ENCODE measurements around the gene BARHL2. TPM values are rescaled to one million over a fixed set of nuclear protein-coding genes. Genes with fewer than 3 reads are reported as not detected.

Gene BARHL2
- total RNA-seq, 2 experiments from 2014 or later = not detected

DNA sequence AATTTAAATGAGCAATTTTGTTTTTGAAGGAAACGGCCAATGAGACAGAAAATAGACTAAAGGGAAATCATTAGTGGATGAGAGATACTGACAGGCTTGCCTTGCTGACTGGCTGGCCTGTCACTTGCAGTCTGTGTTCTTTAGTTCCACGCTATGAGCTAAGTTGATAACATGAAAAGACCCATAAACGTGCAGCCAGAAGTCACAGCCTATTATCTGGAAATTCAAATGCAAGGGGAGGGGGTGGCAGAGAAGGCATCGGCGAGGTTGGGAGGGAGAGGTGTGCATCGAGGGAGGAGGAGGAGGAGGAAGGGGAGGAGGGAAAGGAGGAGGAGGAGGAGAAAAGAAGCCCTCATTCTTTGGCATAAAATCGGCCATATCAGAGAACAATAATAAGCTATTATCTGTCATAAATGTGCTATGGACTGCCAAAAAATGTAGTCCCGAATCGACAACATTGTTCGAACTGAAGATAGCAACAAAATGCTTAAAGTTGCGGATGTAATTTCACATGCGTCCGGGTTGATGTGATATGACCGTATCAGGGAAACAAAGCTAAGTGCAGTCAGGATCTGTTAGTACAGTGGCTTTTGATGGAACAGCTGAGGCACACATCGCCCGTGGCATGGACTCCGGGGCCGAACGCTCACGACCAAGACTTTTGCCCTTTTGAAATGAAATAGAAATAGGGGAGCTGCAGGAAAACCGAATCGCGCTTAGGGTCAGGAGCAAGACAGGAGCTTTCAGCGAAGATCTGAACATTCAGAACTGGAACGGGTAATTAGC lies 11.6 kb upstream of the BARHL2 start:
- H3K4me3 Mint-ChIP-seq = peak overlapping the region; percentile 1
- TF ChIP-seq, protein P1, sequence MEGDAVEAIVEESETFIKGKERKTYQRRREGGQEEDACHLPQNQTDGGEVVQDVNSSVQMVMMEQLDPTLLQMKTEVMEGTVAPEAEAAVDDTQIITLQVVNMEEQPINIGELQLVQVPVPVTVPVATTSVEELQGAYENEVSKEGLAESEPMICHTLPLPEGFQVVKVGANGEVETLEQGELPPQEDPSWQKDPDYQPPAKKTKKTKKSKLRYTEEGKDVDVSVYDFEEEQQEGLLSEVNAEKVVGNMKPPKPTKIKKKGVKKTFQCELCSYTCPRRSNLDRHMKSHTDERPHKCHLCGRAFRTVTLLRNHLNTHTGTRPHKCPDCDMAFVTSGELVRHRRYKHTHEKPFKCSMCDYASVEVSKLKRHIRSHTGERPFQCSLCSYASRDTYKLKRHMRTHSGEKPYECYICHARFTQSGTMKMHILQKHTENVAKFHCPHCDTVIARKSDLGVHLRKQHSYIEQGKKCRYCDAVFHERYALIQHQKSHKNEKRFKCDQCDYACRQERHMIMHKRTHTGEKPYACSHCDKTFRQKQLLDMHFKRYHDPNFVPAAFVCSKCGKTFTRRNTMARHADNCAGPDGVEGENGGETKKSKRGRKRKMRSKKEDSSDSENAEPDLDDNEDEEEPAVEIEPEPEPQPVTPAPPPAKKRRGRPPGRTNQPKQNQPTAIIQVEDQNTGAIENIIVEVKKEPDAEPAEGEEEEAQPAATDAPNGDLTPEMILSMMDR (IDR thresholded peaks at IDR 0.05) = no peak
- DNase-seq = no peak
- CTCF ChIA-PET = interaction anchor here (0.8 to 6.1 kb wide), 12 partner anchors 8 to 683 kb away, joined by 3 to 50 read pairs (median 4); no protein-coding TSS in a partner anchor
- POLR2A ChIA-PET = interaction anchor here (0.7 kb wide), 1 partner anchor 10 kb away, joined by 4 read pairs; no protein-coding TSS in a partner anchor
- H3K9me3 Mint-ChIP-seq = peaks cover 2% of the 10 kb centered on the region
- peaks cover 50% of the 10 kb centered on the region for H3K4me1 Mint-ChIP-seq (ENCODE audit: low read depth)
- ATAC-seq = no peak
- peaks cover 89% of the 10 kb centered on the region for H3K27me3 Mint-ChIP-seq
- intact Hi-C loops (cut with micrococcal nuclease) = loop anchor here (5.0 to 10.0 kb wide), 3 partner anchors 109 to 436 kb away; no protein-coding TSS in a partner anchor
- H3K36me3 Mint-ChIP-seq (ENCODE audit: low read depth) = peaks cover 11% of the 10 kb centered on the region
- H3K27ac Mint-ChIP-seq = no peak overlapping the region

DNA sequence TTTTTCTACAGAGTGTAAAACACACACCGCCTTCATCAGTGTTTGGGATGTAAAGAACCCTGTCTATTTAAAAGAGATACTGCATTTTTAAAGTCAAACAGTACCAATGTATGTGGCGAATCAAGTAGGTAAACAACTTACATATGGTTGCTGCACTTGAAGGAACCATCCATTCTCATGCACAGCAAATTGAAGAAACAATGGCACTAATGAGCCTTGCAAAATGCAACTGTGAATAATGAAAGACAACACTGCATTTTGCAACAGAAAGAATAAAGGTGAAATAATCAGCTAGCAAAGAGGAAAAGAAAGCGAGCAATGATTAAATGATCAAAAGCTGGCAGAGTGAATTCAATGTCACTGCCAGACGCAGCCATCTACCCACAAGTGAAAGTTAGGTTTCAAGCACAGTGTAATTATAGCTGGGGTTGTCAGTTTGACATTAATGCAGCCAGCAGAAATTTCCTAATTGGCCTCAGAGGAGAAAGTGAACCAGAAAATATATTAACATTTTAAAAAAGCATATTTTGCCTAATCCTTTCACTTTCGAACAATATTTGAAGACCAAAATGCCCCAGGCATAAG lies 10.9 kb upstream of the BARHL2 start:
- POLR2A ChIA-PET = interaction anchor here (0.7 kb wide), 1 partner anchor 9 kb away, joined by 4 read pairs; no protein-coding TSS in a partner anchor
- H3K9me3 Mint-ChIP-seq = peaks cover 2% of the 10 kb centered on the region
- TF ChIP-seq, protein P1 (IDR thresholded peaks at IDR 0.05) = no peak
- H3K27ac Mint-ChIP-seq = no peak overlapping the region
- H3K4me1 Mint-ChIP-seq (ENCODE audit: low read depth) = peaks cover 55% of the 10 kb centered on the region
- intact Hi-C loops (cut with micrococcal nuclease) = loop anchor here (5.0 to 10.0 kb wide), 3 partner anchors 109 to 437 kb away; no protein-coding TSS in a partner anchor
- CTCF ChIA-PET = interaction anchor here (1.0 to 6.1 kb wide), 6 partner anchors 8 to 683 kb away, joined by 3 to 50 read pairs (median 4); no protein-coding TSS in a partner anchor
- ATAC-seq = no peak
- H3K4me3 Mint-ChIP-seq = no peak overlapping the region
- H3K36me3 Mint-ChIP-seq (ENCODE audit: low read depth) = peaks cover 13% of the 10 kb centered on the region
- peaks cover 89% of the 10 kb centered on the region for H3K27me3 Mint-ChIP-seq
- DNase-seq = no peak

DNA sequence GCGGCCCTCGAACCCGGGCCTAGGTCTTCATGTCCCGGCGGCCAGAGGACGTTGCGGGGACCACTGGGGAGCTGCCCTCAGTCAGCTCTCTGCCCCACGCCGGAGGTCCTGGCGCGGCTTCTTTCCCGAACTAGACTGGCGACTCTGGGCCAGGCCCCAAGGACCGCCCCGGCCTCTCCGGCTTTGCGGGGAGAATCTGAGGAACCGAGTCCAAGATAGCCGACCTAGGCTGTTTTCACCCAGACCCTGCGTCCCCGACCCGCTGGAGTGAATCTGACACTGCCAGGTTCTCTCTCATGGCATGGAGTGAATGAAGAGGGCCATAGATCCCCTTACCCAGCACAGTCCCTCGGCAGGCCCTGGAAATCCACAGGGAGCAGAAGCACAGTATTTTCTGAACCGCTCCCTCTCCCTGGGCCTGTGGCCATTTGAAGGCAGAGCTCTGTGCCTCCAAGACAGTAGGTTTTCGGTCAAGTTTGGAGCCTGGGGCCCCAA lies 9.9 kb upstream of the BARHL2 start:
- peaks cover 56% of the 10 kb centered on the region for H3K4me1 Mint-ChIP-seq (ENCODE audit: low read depth)
- TF ChIP-seq, protein P1 (IDR thresholded peaks at IDR 0.05) = no peak
- CTCF ChIA-PET = interaction anchor here (1.1 to 1.2 kb wide), 2 partner anchors 12 to 13 kb away, joined by 3 to 4 read pairs; no protein-coding TSS in a partner anchor
- H3K36me3 Mint-ChIP-seq (ENCODE audit: low read depth) = peaks cover 13% of the 10 kb centered on the region
- H3K9me3 Mint-ChIP-seq = peaks cover 2% of the 10 kb centered on the region
- peaks cover 89% of the 10 kb centered on the region for H3K27me3 Mint-ChIP-seq
- intact Hi-C loops (cut with micrococcal nuclease) = loop anchor here (5.0 to 10.0 kb wide), 3 partner anchors 110 to 438 kb away; no protein-coding TSS in a partner anchor
- POLR2A ChIA-PET = no interaction called here
- H3K4me3 Mint-ChIP-seq = peak overlapping the region; percentile 48
- H3K27ac Mint-ChIP-seq = no peak overlapping the region
- ATAC-seq (no peak), DNase-seq (no peak)

DNA sequence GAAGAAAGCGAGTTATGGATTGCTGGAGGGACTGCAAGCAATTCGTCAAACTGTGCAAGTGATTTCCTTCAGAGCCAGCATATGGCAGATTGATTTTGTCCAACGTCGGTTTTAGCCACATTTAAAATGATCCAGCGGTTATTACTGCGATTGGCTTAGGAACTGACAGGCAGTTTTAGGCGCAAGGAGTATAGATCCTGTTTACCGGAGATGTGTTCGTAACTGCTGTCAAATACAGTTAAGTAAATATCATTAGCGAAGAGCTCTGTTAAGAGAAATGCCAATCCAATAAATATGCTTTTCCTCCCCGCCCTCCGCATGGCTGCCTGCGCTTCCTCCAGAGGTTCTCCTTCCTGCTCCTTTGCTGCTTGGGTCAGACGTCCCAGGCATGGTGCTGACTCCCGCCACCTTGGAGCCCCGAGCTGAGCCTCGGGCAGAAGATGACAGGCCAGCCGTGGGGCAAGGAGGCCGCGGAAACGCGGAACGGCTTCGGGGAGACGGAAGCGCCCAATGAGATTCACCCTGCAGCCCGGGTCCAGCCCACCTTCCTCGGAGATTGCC lies 9.4 kb upstream of the BARHL2 start:
- intact Hi-C loops (cut with micrococcal nuclease) = loop anchor here (5.0 to 10.0 kb wide), 3 partner anchors 111 to 438 kb away; no protein-coding TSS in a partner anchor
- ChIA-PET POLR2A (interaction anchor here (0.6 kb wide), 1 partner anchor 144 kb away, joined by 3 read pairs; no protein-coding TSS in a partner anchor), CTCF (interaction anchor here (0.9 to 3.5 kb wide), 4 partner anchors 12 to 439 kb away, joined by 3 to 12 read pairs (median 4); no protein-coding TSS in a partner anchor)
- TF ChIP-seq, protein P1 (IDR thresholded peaks at IDR 0.05) = no peak
- peaks cover 57% of the 10 kb centered on the region for H3K4me1 Mint-ChIP-seq (ENCODE audit: low read depth)
- H3K36me3 Mint-ChIP-seq (ENCODE audit: low read depth) = peaks cover 13% of the 10 kb centered on the region
- DNase-seq = peak; percentile 5
- H3K4me3 Mint-ChIP-seq = peak overlapping the region; percentile 48
- H3K27ac Mint-ChIP-seq = no peak overlapping the region
- ATAC-seq = no peak
- peaks cover 2% of the 10 kb centered on the region for H3K9me3 Mint-ChIP-seq
- H3K27me3 Mint-ChIP-seq = peaks cover 91% of the 10 kb centered on the region

All from activated CD8-positive, alpha-beta T cell treated with anti-CD3 and anti-CD28 coated beads for 36 hours (primary cell).